OCI-LY3 (cell line): ENCODE data around the gene MAD1L1.

Source experiments
- CTCF ChIP-seq: fragments of 200-600, 300-600 bp; sonication (generic); IDR thresholded peaks from 2 replicates; pipeline ENCODE4 v1.5.1; 2014; ENCODE audit warnings: antibody characterized with exemption, low read length, low read depth
- EZH2phosphoT487 ChIP-seq: fragments of 200-600 bp; shearing (Covaris generic); IDR thresholded peaks from 2 replicates; pipeline ENCODE4 v1.6.1; 2018; ENCODE audit warnings: antibody characterized with exemption, mixed run types, low read depth

GRCh38 chr7:1767524-1767923 is 465.2 kb downstream of the MAD1L1 start:
- TF ChIP-seq CTCF (no peak), EZH2phosphoT487 (no peak)
